Keratinocyte (primary cell): ENCODE data around the gene RNF13. TPM values are rescaled to one million over a fixed set of nuclear protein-coding genes. Genes with fewer than 3 reads are reported as not detected.

ENCODE experiments used
- DNase-seq: peaks from one replicate; pipeline ENCODE4 v3.0.0-alpha.2; 2011; ENCODE audit warnings: low read depth, missing footprints, low spot score
- FAIRE-seq: peaks from 2 replicates; lab custom pipeline; 2011; peaks lifted over from hg19 to GRCh38; lab: Jason Lieb, UNC
- H2AFZ ChIP-seq: 2 replicates; pipeline ENCODE4 v1.6.0; 2012; ENCODE audit warnings: low read length, control low read depth, inconsistent platforms; ENCODE audit not compliant: control insufficient read depth
- H3K27ac ChIP-seq: 2 replicates; pipeline ENCODE4 v1.5.1; 2011; ENCODE audit warnings: low read length; ENCODE audit not compliant: control insufficient read depth, insufficient read depth
- H3K27me3 ChIP-seq: 3 replicates; pipeline ENCODE4 v1.6.0; 2011; ENCODE audit warnings: low read length; ENCODE audit not compliant: control insufficient read depth, insufficient read depth; ENCODE audit errors: extremely low read depth
- H3K36me3 ChIP-seq, 2 experiments: 2 replicates in 1 of 2; 3 replicates in 1 of 2; pipeline ENCODE4 v1.5.1; 2011; ENCODE audit warnings: low read length in 2 of 2, mild to moderate bottlenecking in 1 of 2; ENCODE audit not compliant: control insufficient read depth in 2 of 2, insufficient read depth in 2 of 2; ENCODE audit errors: extremely low read depth in 1 of 2
- H3K4me1 ChIP-seq: 3 replicates; pipeline ENCODE4 v1.5.1; 2011; ENCODE audit warnings: low read length; ENCODE audit not compliant: control insufficient read depth, insufficient read depth; ENCODE audit errors: extremely low read depth
- H3K4me2 ChIP-seq: 3 replicates; pipeline ENCODE4 v1.6.0; 2011; ENCODE audit warnings: low read depth, low read length; ENCODE audit not compliant: control insufficient read depth, insufficient read depth; ENCODE audit errors: extremely low read depth
- H3K4me3 ChIP-seq, 3 experiments: fragments of 200-600 bp in 1 of 3; sonication (generic) in 1 of 3; 2 replicates in 2 of 3; 3 replicates in 1 of 3; pipeline ENCODE4 v1.5.1; 2011 to 2016; ENCODE audit warnings: low read length in 3 of 3, mild to moderate bottlenecking in 3 of 3, control low read depth in 2 of 3, inconsistent platforms in 1 of 3, low read depth in 1 of 3, mixed read lengths in 1 of 3, mixed run types in 1 of 3, moderate library complexity in 1 of 3; ENCODE audit not compliant: control insufficient read depth in 2 of 3, insufficient read depth in 2 of 3; ENCODE audit errors: extremely low read depth in 1 of 3
- H3K79me2 ChIP-seq: 2 replicates; pipeline ENCODE4 v1.6.0; 2012; ENCODE audit warnings: low read length; ENCODE audit not compliant: control insufficient read depth, insufficient read depth
- H3K9ac ChIP-seq: 3 replicates; pipeline ENCODE4 v1.6.0; 2011; ENCODE audit warnings: low read length; ENCODE audit not compliant: control insufficient read depth, insufficient read depth; ENCODE audit errors: extremely low read depth
- H3K9me1 ChIP-seq: 3 replicates; pipeline ENCODE4 v1.6.0; 2011; ENCODE audit warnings: low read length; ENCODE audit not compliant: control insufficient read depth, insufficient read depth; ENCODE audit errors: extremely low read depth
- H3K9me3 ChIP-seq: 2 replicates; pipeline ENCODE4 v1.5.1; 2012; ENCODE audit warnings: low read depth, low read length; ENCODE audit not compliant: control insufficient read depth
- H4K20me1 ChIP-seq: 3 replicates; pipeline ENCODE4 v1.6.0; 2011; ENCODE audit warnings: low read length; ENCODE audit not compliant: control insufficient read depth, insufficient read depth; ENCODE audit errors: extremely low read depth
- CTCF ChIP-seq, 3 experiments: IDR thresholded peaks in 1 of 3; conservative IDR thresholded peaks in 1 of 3; optimal IDR thresholded peaks in 1 of 3; 2 replicates in 2 of 3; 3 replicates in 1 of 3; pipeline versions ENCODE3 to v1.5.1; 2011; ENCODE audit warnings: low read length in 3 of 3, mild to moderate bottlenecking in 3 of 3, moderate library complexity in 2 of 3, control low read depth in 1 of 3, inconsistent platforms in 1 of 3; ENCODE audit not compliant: insufficient read depth in 2 of 3; ENCODE audit errors: extremely low read depth in 1 of 3
- EZH2 ChIP-seq: IDR thresholded peaks from one replicate; pipeline ENCODE4 v1.6.1; 2012; ENCODE audit warnings: inconsistent platforms, mild to moderate bottlenecking, low read length, moderate library complexity
- dilution Hi-C: fragments of 300-500 bp; cut with MboI; formaldehyde crosslinking; loops from one replicate; pipeline ENCODE4 v1.7.0; 2020; ENCODE audit warnings: low sequenced_read_pairs; ENCODE audit not compliant: extremely low pct_ligation_motif_present
- polyA plus RNA-seq, 5 experiments: library from polyadenylated mRNA; depleted of rRNA in 3 of 5; stranded (reverse) in 3 of 5; stranded (forward) in 1 of 5; unstranded in 1 of 5; fragments of >200 nt; gene quantifications; 1 replicate in 1 of 5; 2 replicates in 3 of 5; 3 replicates in 1 of 5; pipeline versions ENCODE4 v1.2.1 to v1.2.3, GENCODE V29; 2011 to 2012; ENCODE audit warnings: missing spikeins in 2 of 5, low read depth in 1 of 5, low replicate concordance in 1 of 5

RNF13 gene
- polyA plus RNA-seq, 1 donor (not counting 4 experiments of a cell fraction or from before 2014, with no cell fraction given) = 57.4 TPM

GRCh38 chr3:149777414-149778214 lies 35.4 kb upstream of the RNF13 start:
- Histone ChIP-seq H3K27ac (no peak overlapping the region), H3K27me3 (no peaks in the 10 kb centered on the region), H3K36me3 (no peaks in the 10 kb centered on the region), H3K9me3 (no peaks in the 10 kb centered on the region), H3K4me1 (no peaks in the 10 kb centered on the region), H3K9me1 (no peaks in the 10 kb centered on the region), H2AFZ (no peak overlapping the region), H4K20me1 (no peaks in the 10 kb centered on the region), H3K79me2 (no peaks in the 10 kb centered on the region), H3K4me2 (no peak overlapping the region), H3K4me3 (no peak overlapping the region), H3K9ac (no peak overlapping the region)
- dilution Hi-C loops = no loop called here
- no peak for FAIRE-seq
- TF ChIP-seq CTCF (optimal IDR thresholded peaks at IDR 0.05 in 1 of 3, IDR thresholded peaks at IDR 0.05 in 1 of 3, conservative IDR thresholded peaks at IDR 0.05 in 1 of 3; ENCODE audit: extremely low read depth in 1 of 3, insufficient read depth in 2 of 3, low read length in 3 of 3) = no peak
- TF ChIP-seq EZH2 = no peak
- no peak for DNase-seq

- Histone ChIP-seq H4K20me1 (no peaks in the 10 kb centered on the region), H3K4me1 (peaks cover 16% of the 10 kb centered on the region), H3K9me1 (no peaks in the 10 kb centered on the region), H2AFZ (no peak overlapping the region), H3K36me3 (no peaks in the 10 kb centered on the region), H3K9ac (no peak overlapping the region), H3K27me3 (no peaks in the 10 kb centered on the region), H3K9me3 (no peaks in the 10 kb centered on the region), H3K79me2 (no peaks in the 10 kb centered on the region), H3K4me2 (no peak overlapping the region), H3K4me3 (no peak overlapping the region), H3K27ac (no peak overlapping the region)
- DNase-seq (no peak), FAIRE-seq (no peak)
- dilution Hi-C loops = no loop called here
- TF ChIP-seq EZH2 = no peak
- TF ChIP-seq CTCF (optimal IDR thresholded peaks at IDR 0.05 in 1 of 3, IDR thresholded peaks at IDR 0.05 in 1 of 3, conservative IDR thresholded peaks at IDR 0.05 in 1 of 3; ENCODE audit: extremely low read depth in 1 of 3, insufficient read depth in 2 of 3, low read length in 3 of 3) = no peak
These were observed 31.8 kb upstream of the RNF13 start for GRCh38 chr3:149781211-149781610.
